ENCODE results near the gene CLIP1.

The CLIP1 gene

DNA sequence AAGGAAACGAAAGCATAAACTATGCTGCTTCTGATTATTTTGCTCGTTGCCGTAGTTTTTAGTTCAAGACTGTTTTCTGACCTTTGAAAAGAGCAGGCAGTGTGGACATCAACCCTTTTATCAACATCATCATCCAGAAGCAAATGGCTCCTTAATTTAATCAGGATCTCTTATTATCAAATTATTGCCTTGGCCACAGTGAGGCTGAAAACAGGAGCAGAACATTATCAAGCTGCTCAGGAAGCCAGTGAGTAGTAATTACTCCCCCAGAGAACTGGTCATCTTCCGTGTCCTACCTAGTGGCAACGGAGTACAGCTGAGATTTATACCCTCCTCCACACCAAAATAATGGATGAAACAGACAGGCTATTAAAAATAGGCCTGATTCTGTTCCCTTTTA lies 194.4 kb downstream of the CLIP1 start:
- H4K20me1 ChIP-seq (ENCODE audit: insufficient read depth, low read length) = no peaks in the 10 kb centered on the region
- no peak overlapping the region for H2AFZ ChIP-seq (ENCODE audit: low read length)
- no peak overlapping the region for H3K9ac ChIP-seq (ENCODE audit: low read length)
- TF ChIP-seq, protein P1, sequence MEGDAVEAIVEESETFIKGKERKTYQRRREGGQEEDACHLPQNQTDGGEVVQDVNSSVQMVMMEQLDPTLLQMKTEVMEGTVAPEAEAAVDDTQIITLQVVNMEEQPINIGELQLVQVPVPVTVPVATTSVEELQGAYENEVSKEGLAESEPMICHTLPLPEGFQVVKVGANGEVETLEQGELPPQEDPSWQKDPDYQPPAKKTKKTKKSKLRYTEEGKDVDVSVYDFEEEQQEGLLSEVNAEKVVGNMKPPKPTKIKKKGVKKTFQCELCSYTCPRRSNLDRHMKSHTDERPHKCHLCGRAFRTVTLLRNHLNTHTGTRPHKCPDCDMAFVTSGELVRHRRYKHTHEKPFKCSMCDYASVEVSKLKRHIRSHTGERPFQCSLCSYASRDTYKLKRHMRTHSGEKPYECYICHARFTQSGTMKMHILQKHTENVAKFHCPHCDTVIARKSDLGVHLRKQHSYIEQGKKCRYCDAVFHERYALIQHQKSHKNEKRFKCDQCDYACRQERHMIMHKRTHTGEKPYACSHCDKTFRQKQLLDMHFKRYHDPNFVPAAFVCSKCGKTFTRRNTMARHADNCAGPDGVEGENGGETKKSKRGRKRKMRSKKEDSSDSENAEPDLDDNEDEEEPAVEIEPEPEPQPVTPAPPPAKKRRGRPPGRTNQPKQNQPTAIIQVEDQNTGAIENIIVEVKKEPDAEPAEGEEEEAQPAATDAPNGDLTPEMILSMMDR (IDR thresholded peaks at IDR 0.05; ENCODE audit: low read length) = no peak
- no peak for TF ChIP-seq EZH2 (IDR thresholded peaks at IDR 0.05; ENCODE audit: borderline replicate concordance, low read length)
- peaks cover 16% of the 10 kb centered on the region; the same call in 1 of the 2 replicates for H3K79me2 ChIP-seq (ENCODE audit: insufficient read depth, low read length)
- H3F3A ChIP-seq (ENCODE audit: insufficient read depth, low read length) = no peaks in the 10 kb centered on the region
- peaks cover 26% of the 10 kb centered on the region for H3K4me1 ChIP-seq (ENCODE audit: insufficient read depth, low read length, severe bottlenecking)
- no peaks in the 10 kb centered on the region for H3K27me3 ChIP-seq (ENCODE audit: insufficient read depth, low read length)
- no peak overlapping the region for H3K27ac ChIP-seq (ENCODE audit: low read depth, low read length, poor library complexity, severe bottlenecking)
- H3K4me2 ChIP-seq (ENCODE audit: low read length) = no peak overlapping the region
- H3K9me3 ChIP-seq (ENCODE audit: low read length) = no peaks in the 10 kb centered on the region
- H3K4me3 ChIP-seq (ENCODE audit: low read depth, low read length, poor library complexity, severe bottlenecking) = no peak overlapping the region
- no peaks in the 10 kb centered on the region for H3K9me2 ChIP-seq (ENCODE audit: low read depth, low read length)
- H3K36me3 ChIP-seq (ENCODE audit: insufficient read depth, low read length) = peaks cover 37% of the 10 kb centered on the region

DNA sequence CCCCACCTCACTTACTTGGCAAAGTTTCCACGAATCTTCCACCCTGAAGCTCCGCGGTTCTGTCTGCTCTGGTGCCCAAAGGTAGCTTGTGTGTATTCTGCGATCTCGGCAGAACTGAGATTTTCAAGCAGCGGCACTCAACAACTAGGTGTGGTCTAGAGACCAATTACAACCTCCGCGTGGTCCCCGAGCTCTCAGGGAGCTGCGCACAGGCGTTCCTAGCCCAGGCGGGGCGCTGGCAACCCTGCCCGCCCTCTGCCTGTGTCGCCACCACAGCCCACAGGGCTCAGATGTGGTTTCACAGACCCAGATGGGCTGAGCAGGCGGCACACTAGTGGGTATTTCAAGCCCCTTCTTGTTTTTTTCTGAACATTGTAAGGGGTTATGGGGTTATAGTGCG lies 195.1 kb downstream of the CLIP1 start:
- Histone ChIP-seq H4K20me1 (ENCODE audit: insufficient read depth, low read length) (no peaks in the 10 kb centered on the region), H3K4me1 (ENCODE audit: insufficient read depth, low read length, severe bottlenecking) (peaks cover 26% of the 10 kb centered on the region), H3K4me3 (ENCODE audit: low read depth, low read length, poor library complexity, severe bottlenecking) (no peak overlapping the region), H3K4me2 (ENCODE audit: low read length) (no peak overlapping the region; the same call in 1 of the 2 replicates), H3K79me2 (ENCODE audit: insufficient read depth, low read length) (peaks cover 16% of the 10 kb centered on the region; the same call in 1 of the 2 replicates), H3K9me2 (ENCODE audit: low read depth, low read length) (no peaks in the 10 kb centered on the region), H2AFZ (ENCODE audit: low read length) (no peak overlapping the region), H3K36me3 (ENCODE audit: insufficient read depth, low read length) (peaks cover 40% of the 10 kb centered on the region), H3K9ac (ENCODE audit: low read length) (no peak overlapping the region), H3K9me3 (ENCODE audit: low read length) (no peaks in the 10 kb centered on the region), H3K27me3 (ENCODE audit: insufficient read depth, low read length) (no peaks in the 10 kb centered on the region), H3K27ac (ENCODE audit: low read depth, low read length, poor library complexity, severe bottlenecking) (no peak overlapping the region), H3F3A (ENCODE audit: insufficient read depth, low read length) (no peaks in the 10 kb centered on the region)
- no peak for TF ChIP-seq EZH2 (IDR thresholded peaks at IDR 0.05; ENCODE audit: borderline replicate concordance, low read length)
- TF ChIP-seq, protein P1 (IDR thresholded peaks at IDR 0.05; ENCODE audit: low read length) = no peak

DNA sequence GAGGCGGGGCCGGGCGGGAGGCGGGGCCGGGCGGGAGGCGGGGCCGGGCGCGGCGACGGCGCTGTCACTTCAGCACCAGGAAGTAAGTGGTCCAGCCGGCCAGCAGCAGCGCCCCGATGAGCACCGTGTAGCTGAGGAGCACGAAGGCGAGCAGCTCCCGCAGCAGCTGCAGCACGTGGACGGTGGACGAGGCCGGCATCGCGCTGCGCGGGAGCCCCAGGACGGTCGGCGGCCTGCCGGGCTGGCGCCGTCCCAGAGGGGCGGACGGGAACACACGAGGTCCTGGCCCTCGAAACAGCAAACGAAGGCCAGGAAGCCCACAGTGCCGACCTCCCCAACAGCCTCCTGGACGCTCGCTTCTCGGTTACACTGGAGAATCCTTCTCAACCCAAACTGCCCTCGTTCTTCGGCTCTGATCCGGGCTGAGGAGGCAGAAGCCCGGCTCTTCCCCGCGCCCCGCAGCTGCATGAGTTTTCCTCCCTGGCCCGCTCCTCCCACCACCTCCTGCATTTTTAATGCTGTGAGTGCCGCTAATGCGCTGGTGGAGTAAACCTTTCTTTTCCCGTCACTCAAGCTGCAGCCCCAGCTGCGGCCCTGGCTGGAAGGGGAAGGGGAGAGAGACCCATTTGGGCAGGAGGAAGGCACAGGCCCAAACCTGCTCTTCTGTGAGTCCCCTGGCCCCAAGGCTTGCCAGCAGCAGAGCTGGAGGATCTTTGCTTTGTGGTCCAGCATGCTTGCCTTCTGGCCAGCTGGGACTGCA lies 195.9 kb downstream of the CLIP1 start:
- peaks cover 26% of the 10 kb centered on the region for H3K4me1 ChIP-seq (ENCODE audit: insufficient read depth, low read length, severe bottlenecking)
- peaks cover 16% of the 10 kb centered on the region; the same call in 1 of the 2 replicates for H3K79me2 ChIP-seq (ENCODE audit: insufficient read depth, low read length)
- peaks cover 40% of the 10 kb centered on the region for H3K36me3 ChIP-seq (ENCODE audit: insufficient read depth, low read length)
- no peaks in the 10 kb centered on the region for H3F3A ChIP-seq (ENCODE audit: insufficient read depth, low read length)
- H3K9me3 ChIP-seq (ENCODE audit: low read length) = no peaks in the 10 kb centered on the region
- no peaks in the 10 kb centered on the region for H4K20me1 ChIP-seq (ENCODE audit: insufficient read depth, low read length)
- H3K27me3 ChIP-seq (ENCODE audit: insufficient read depth, low read length) = no peaks in the 10 kb centered on the region
- H3K9ac ChIP-seq (ENCODE audit: low read length) = peak overlapping the region; percentile 55
- TF ChIP-seq EZH2 (IDR thresholded peaks at IDR 0.05; ENCODE audit: borderline replicate concordance, low read length) = no peak
- TF ChIP-seq, protein P1 (IDR thresholded peaks at IDR 0.05; ENCODE audit: low read length) = no peak
- no peak overlapping the region for H3K27ac ChIP-seq (ENCODE audit: low read depth, low read length, poor library complexity, severe bottlenecking)
- no peaks in the 10 kb centered on the region for H3K9me2 ChIP-seq (ENCODE audit: low read depth, low read length)
- H2AFZ ChIP-seq (ENCODE audit: low read length) = no peak overlapping the region
- peak overlapping the region; percentile 67 for H3K4me3 ChIP-seq (ENCODE audit: low read depth, low read length, poor library complexity, severe bottlenecking)
- peak overlapping the region; percentile 90 for H3K4me2 ChIP-seq (ENCODE audit: low read length)
